HG02981 (cell line): ENCODE data around the gene LHFPL6.

ENCODE experiments used
- ATAC-seq: cut with Tn5 transposase; IDR thresholded peaks from one replicate; pipeline ENCODE4 v1.9.1; 2021; ENCODE audit warnings: mild to moderate bottlenecking, moderate library complexity; ENCODE audit not compliant: unreplicated experiment

LHFPL6 gene

GRCh38 chr13:39521701-39522100 lies 81.3 kb downstream of the LHFPL6 start:
- ATAC-seq: no peak

- ATAC-seq: no peak
These were observed 86.9 kb downstream of the LHFPL6 start for GRCh38 chr13:39516096-39516495.

- no peak for ATAC-seq
These were observed 87.7 kb downstream of the LHFPL6 start for GRCh38 chr13:39515224-39515714.

- ATAC-seq: no peak
These were observed 90.3 kb downstream of the LHFPL6 start for GRCh38 chr13:39512687-39513086.

GRCh38 chr13:39510316-39510695 lies 92.7 kb downstream of the LHFPL6 start:
- peak; percentile 74 for ATAC-seq

GRCh38 chr13:39509616-39510315 lies 93.2 kb downstream of the LHFPL6 start:
- no peak for ATAC-seq

GRCh38 chr13:39506559-39507390 lies 96.2 kb downstream of the LHFPL6 start:
- ATAC-seq: no peak

- no peak for ATAC-seq
These were observed 97.8 kb downstream of the LHFPL6 start for GRCh38 chr13:39505151-39505550.

- no peak for ATAC-seq
These were observed 99.9 kb downstream of the LHFPL6 start for GRCh38 chr13:39503048-39503447.

GRCh38 chr13:39501702-39502324 lies 101.2 kb downstream of the LHFPL6 start:
- no peak for ATAC-seq

- no peak for ATAC-seq
These were observed 103.4 kb downstream of the LHFPL6 start for GRCh38 chr13:39499604-39500003.

- ATAC-seq: no peak
These were observed 104.4 kb downstream of the LHFPL6 start for GRCh38 chr13:39498471-39499114.

- no peak for ATAC-seq
These were observed 106.5 kb downstream of the LHFPL6 start for GRCh38 chr13:39496506-39496905.

GRCh38 chr13:39494633-39495032 lies 108.4 kb downstream of the LHFPL6 start:
- no peak for ATAC-seq

GRCh38 chr13:39494006-39494405 lies 109.0 kb downstream of the LHFPL6 start:
- ATAC-seq: no peak

GRCh38 chr13:39490136-39490535 lies 112.9 kb downstream of the LHFPL6 start:
- no peak for ATAC-seq

GRCh38 chr13:39486758-39487157 lies 116.2 kb downstream of the LHFPL6 start:
- no peak for ATAC-seq

- ATAC-seq: no peak
These were observed 117.7 kb downstream of the LHFPL6 start for GRCh38 chr13:39485314-39485700.

GRCh38 chr13:39484506-39485313 lies 118.3 kb downstream of the LHFPL6 start:
- ATAC-seq: no peak

- ATAC-seq: no peak
These were observed 119.7 kb downstream of the LHFPL6 start for GRCh38 chr13:39483326-39483725.
